HG03066 (cell line): ENCODE results near the gene FOXS1.

Experiments
- ATAC-seq: cut with Tn5 transposase; IDR thresholded peaks from one replicate; pipeline ENCODE4 v1.9.1; 2021; ENCODE audit warnings: low read depth; ENCODE audit not compliant: unreplicated experiment

Gene FOXS1

GRCh38 chr20:31845300-31845863, at the start of gene FOXS1:
TSS of gene FOXS1 (minus strand) at chr20:31845604. CDS start at chr20:31845542, 62 bp downstream.
- ATAC-seq, result no peak

GRCh38 chr20:31890646-31891045, 45.2 kb upstream of the FOXS1 start:
- ATAC-seq, result no peak

- ATAC-seq, result no peak
Measured at GRCh38 chr20:31883829-31884228, 38.4 kb upstream of the FOXS1 start.

GRCh38 chr20:31881945-31882344, 36.5 kb upstream of the FOXS1 start:
- no peak for ATAC-seq

GRCh38 chr20:31879143-31879987, 34.0 kb upstream of the FOXS1 start:
- peak; percentile 73 for ATAC-seq

- ATAC-seq, result no peak
Measured at GRCh38 chr20:31877684-31878083, 32.3 kb upstream of the FOXS1 start.

- ATAC-seq, result no peak
Measured at GRCh38 chr20:31875671-31876070, 30.3 kb upstream of the FOXS1 start.

GRCh38 chr20:31872406-31872805, 27.0 kb upstream of the FOXS1 start:
- no peak for ATAC-seq

- no peak for ATAC-seq
Measured at GRCh38 chr20:31871618-31871954, 26.2 kb upstream of the FOXS1 start.

GRCh38 chr20:31870726-31871617, 25.6 kb upstream of the FOXS1 start:
- no peak for ATAC-seq

GRCh38 chr20:31869942-31870725, 24.7 kb upstream of the FOXS1 start, which contains the start of the genes DUSP15 and TTLL9:
TSS of gene DUSP15 (minus strand) at chr20:31870527. CDS start at chr20:31870337, 190 bp downstream.
TSS of gene TTLL9 (plus strand) at chr20:31870634. CDS start at chr20:31871127, 493 bp downstream.
- ATAC-seq, result no peak

GRCh38 chr20:31869673-31869941, 24.2 kb upstream of the FOXS1 start:
- ATAC-seq, result no peak

- no peak for ATAC-seq
Measured at GRCh38 chr20:31868853-31869672, 23.7 kb upstream of the FOXS1 start.

- no peak for ATAC-seq
Measured at GRCh38 chr20:31866221-31866620, 20.8 kb upstream of the FOXS1 start.

GRCh38 chr20:31864521-31865400, 19.4 kb upstream of the FOXS1 start:
- no peak for ATAC-seq

GRCh38 chr20:31863296-31864085, 18.1 kb upstream of the FOXS1 start:
- no peak for ATAC-seq

- ATAC-seq, result no peak
Measured at GRCh38 chr20:31862506-31862905, 17.1 kb upstream of the FOXS1 start.

GRCh38 chr20:31862157-31862470, 16.7 kb upstream of the FOXS1 start:
- no peak for ATAC-seq
